Erythroblast (primary cell): ENCODE measurements around the gene ST14.
"Not testable (repeated sequence)": the region's sequence is repeated elsewhere in the genome, so short reads cannot be mapped to it uniquely, and the experiment has no call there.

Source experiments
- GATA1 ChIP-seq: IDR thresholded peaks from 2 replicates; pipeline ENCODE4 v1.6.1; 2011; ENCODE audit warnings: low read depth, mild to moderate bottlenecking, control low read depth, low read length, moderate library complexity
- POLR2A ChIP-seq: IDR thresholded peaks from 2 replicates; pipeline ENCODE4 v1.6.1; 2011; ENCODE audit warnings: mild to moderate bottlenecking, low read length

DNA sequence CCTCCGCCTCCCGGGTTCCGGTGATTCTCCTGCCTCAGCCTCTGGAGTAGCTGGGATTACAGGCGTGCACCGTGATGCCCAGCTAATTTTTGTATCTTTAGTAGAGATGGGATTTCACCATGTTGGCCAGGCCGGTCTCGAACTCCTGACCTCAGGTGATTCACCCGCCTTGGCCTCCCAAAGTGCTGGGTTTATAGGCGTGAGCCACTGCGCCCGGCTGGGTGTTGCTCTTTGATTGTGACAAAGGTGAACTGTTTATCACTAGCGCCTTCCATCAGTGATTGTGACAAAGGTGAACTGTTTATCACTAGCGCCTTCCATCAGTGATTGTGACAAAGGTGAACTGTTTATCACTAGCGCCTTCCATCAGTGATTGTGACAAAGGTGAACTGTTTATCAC lies 34.0 kb downstream of the ST14 start:
- not testable (repeated sequence) for TF ChIP-seq POLR2A, GATA1
